ENCODE measurements around the gene MCM3.

The MCM3 gene

GRCh38 chr6:52261229-52261628 lies 23.3 kb downstream of the MCM3 start:
- ChIA-PET CTCF (interaction anchor here (1.0 kb wide), 1 partner anchor 97 kb away, joined by 4 read pairs; no protein-coding TSS in a partner anchor), POLR2A (interaction anchor here (1.8 to 2.4 kb wide), 3 partner anchors 22 to 24 kb away, joined by 4 to 10 read pairs (median 7); partner anchors contain the start of gene MCM3)
- TF ChIP-seq SP1 (IDR thresholded peaks at IDR 0.05), result no peak
- TF ChIP-seq SUZ12 (IDR thresholded peaks at IDR 0.05), result no peak
- no peak for TF ChIP-seq BHLHE40 (IDR thresholded peaks at IDR 0.05; ENCODE audit: borderline replicate concordance)
- TF ChIP-seq FOXM1 (IDR thresholded peaks at IDR 0.05; ENCODE audit: borderline replicate concordance), result no peak
- TF ChIP-seq HDGF (IDR thresholded peaks at IDR 0.05; ENCODE audit: borderline replicate concordance), result no peak
- TF ChIP-seq ARNT (IDR thresholded peaks at IDR 0.05), result no peak
- no peak for TF ChIP-seq CTBP1 (IDR thresholded peaks at IDR 0.05; ENCODE audit: borderline replicate concordance)
- no peak for TF ChIP-seq ELF4 (IDR thresholded peaks at IDR 0.05)
- TF ChIP-seq ZNF384 (IDR thresholded peaks at IDR 0.05), result no peak
- TF ChIP-seq, protein P1, sequence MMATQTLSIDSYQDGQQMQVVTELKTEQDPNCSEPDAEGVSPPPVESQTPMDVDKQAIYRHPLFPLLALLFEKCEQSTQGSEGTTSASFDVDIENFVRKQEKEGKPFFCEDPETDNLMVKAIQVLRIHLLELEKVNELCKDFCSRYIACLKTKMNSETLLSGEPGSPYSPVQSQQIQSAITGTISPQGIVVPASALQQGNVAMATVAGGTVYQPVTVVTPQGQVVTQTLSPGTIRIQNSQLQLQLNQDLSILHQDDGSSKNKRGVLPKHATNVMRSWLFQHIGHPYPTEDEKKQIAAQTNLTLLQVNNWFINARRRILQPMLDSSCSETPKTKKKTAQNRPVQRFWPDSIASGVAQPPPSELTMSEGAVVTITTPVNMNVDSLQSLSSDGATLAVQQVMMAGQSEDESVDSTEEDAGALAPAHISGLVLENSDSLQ (IDR thresholded peaks at IDR 0.05), result no peak
- TF ChIP-seq LEF1 (IDR thresholded peaks at IDR 0.05; ENCODE audit: borderline replicate concordance), result no peak
- TF ChIP-seq TARDBP (IDR thresholded peaks at IDR 0.05), result no peak
- no peak for TF ChIP-seq FOXA1 (IDR thresholded peaks at IDR 0.05)
- DNase-seq (ENCODE audit: extremely low spot score), result no peak

DNA sequence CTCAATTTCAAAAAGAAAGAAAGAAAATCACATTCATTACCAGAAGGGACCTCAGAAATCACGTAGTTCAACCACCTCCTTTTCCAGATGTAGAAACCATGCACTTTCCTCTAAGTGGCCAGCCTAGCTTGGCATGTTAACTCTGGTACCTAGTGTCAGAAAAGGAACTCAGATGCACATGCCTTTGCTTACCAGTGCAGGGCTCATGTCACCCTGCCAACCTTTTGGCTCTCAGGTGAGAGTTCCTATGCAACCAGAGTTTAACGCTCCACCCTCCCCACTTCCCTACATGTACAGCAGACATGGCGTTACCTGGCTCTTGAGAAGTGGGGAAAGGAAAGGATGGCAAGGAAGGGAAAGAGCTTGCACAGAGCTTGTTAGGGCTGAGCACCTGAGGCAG lies 23.9 kb downstream of the MCM3 start:
- CTCF ChIA-PET, result no interaction called here
- no peak for TF ChIP-seq BHLHE40 (IDR thresholded peaks at IDR 0.05; ENCODE audit: borderline replicate concordance)
- TF ChIP-seq ARNT (IDR thresholded peaks at IDR 0.05), result no peak
- TF ChIP-seq FOXA1 (IDR thresholded peaks at IDR 0.05), result no peak
- TF ChIP-seq FOXM1 (IDR thresholded peaks at IDR 0.05; ENCODE audit: borderline replicate concordance), result no peak
- TF ChIP-seq SP1 (IDR thresholded peaks at IDR 0.05), result no peak
- TF ChIP-seq L3MBTL2 (conservative IDR thresholded peaks at IDR 0.05), result no peak
- no peak for TF ChIP-seq TARDBP (IDR thresholded peaks at IDR 0.05)
- no peak for TF ChIP-seq FOXK2 (IDR thresholded peaks at IDR 0.05)
- TF ChIP-seq, protein P1 (IDR thresholded peaks at IDR 0.05), result no peak
- no peak for DNase-seq (ENCODE audit: extremely low spot score)
- POLR2A ChIA-PET, result interaction anchor here (1.8 to 2.4 kb wide), 3 partner anchors 21 to 24 kb away, joined by 4 to 10 read pairs (median 7); partner anchors contain the start of gene MCM3

- TF ChIP-seq FOXK2 (IDR thresholded peaks at IDR 0.05) (no peak), FOXA1 (IDR thresholded peaks at IDR 0.05) (no peak), SUZ12 (IDR thresholded peaks at IDR 0.05) (no peak), ARNT (IDR thresholded peaks at IDR 0.05) (no peak), NFRKB (IDR thresholded peaks at IDR 0.05) (no peak), TARDBP (IDR thresholded peaks at IDR 0.05) (no peak), SP1 (IDR thresholded peaks at IDR 0.05) (no peak), ELF4 (IDR thresholded peaks at IDR 0.05) (no peak), LEF1 (IDR thresholded peaks at IDR 0.05; ENCODE audit: borderline replicate concordance) (no peak), ZNF384 (IDR thresholded peaks at IDR 0.05) (no peak), FOXM1 (IDR thresholded peaks at IDR 0.05; ENCODE audit: borderline replicate concordance) (no peak)
- TF ChIP-seq, protein P1 (IDR thresholded peaks at IDR 0.05), result no peak
- CTCF ChIA-PET, result interaction anchor here (1.1 kb wide), 1 partner anchor 9 kb away, joined by 4 read pairs; no protein-coding TSS in a partner anchor
- no peak for DNase-seq (ENCODE audit: extremely low spot score)
- POLR2A ChIA-PET, result interaction anchor here (0.8 to 1.0 kb wide), 2 partner anchors 28 to 29 kb away, joined by 3 to 4 read pairs; partner anchors contain the start of gene MCM3
Observed at GRCh38 chr6:52255434-52255833, 29.1 kb downstream of the MCM3 start.

- TF ChIP-seq HDGF (IDR thresholded peaks at IDR 0.05; ENCODE audit: borderline replicate concordance), result no peak
- TF ChIP-seq BHLHE40 (IDR thresholded peaks at IDR 0.05; ENCODE audit: borderline replicate concordance), result no peak
- TF ChIP-seq NFRKB (IDR thresholded peaks at IDR 0.05), result no peak
- no peak for TF ChIP-seq LEF1 (IDR thresholded peaks at IDR 0.05; ENCODE audit: borderline replicate concordance)
- no peak for TF ChIP-seq ARNT (IDR thresholded peaks at IDR 0.05)
- TF ChIP-seq FOXA1 (IDR thresholded peaks at IDR 0.05), result no peak
- TF ChIP-seq TARDBP (IDR thresholded peaks at IDR 0.05), result no peak
- DNase-seq (ENCODE audit: extremely low spot score), result no peak
- ChIA-PET POLR2A (interaction anchor here (1.0 kb wide), 2 partner anchors 29 to 30 kb away, joined by 3 to 4 read pairs; partner anchors contain the start of gene MCM3), CTCF (interaction anchor here (1.1 kb wide), 1 partner anchor 9 kb away, joined by 4 read pairs; no protein-coding TSS in a partner anchor)
Observed at GRCh38 chr6:52254731-52255378, 29.7 kb downstream of the MCM3 start.

DNA sequence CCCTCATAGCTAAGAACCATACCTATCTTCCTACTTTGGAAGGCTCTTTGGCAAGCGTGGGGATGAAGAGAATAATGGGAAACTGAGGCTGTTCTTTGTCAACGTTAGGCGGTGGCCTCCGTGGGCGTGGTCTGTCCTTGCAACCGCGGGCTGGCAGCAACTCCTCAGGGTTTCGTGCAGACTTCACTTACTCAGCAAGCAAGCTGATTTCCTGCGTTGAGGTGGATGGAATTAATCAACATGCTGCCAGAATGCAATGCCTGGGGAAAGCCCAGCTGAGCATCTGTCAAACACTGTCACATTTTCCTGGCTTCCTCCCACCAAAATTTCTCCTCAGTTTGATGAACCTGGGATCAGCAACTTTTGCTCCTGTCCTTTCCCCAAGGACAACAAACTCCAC lies 31.0 kb downstream of the MCM3 start:
- TF ChIP-seq TARDBP (IDR thresholded peaks at IDR 0.05) (no peak), CTBP1 (IDR thresholded peaks at IDR 0.05; ENCODE audit: borderline replicate concordance) (no peak), NFRKB (IDR thresholded peaks at IDR 0.05) (no peak), ZNF384 (IDR thresholded peaks at IDR 0.05) (no peak), FOXM1 (IDR thresholded peaks at IDR 0.05; ENCODE audit: borderline replicate concordance) (no peak), FOXA1 (IDR thresholded peaks at IDR 0.05) (no peak), LEF1 (IDR thresholded peaks at IDR 0.05; ENCODE audit: borderline replicate concordance) (no peak), SP1 (IDR thresholded peaks at IDR 0.05) (no peak), SUZ12 (IDR thresholded peaks at IDR 0.05) (no peak), BHLHE40 (IDR thresholded peaks at IDR 0.05; ENCODE audit: borderline replicate concordance) (no peak), HDGF (IDR thresholded peaks at IDR 0.05; ENCODE audit: borderline replicate concordance) (no peak), ARNT (IDR thresholded peaks at IDR 0.05) (no peak), ELF4 (IDR thresholded peaks at IDR 0.05) (no peak), L3MBTL2 (conservative IDR thresholded peaks at IDR 0.05) (no peak), FOXK2 (IDR thresholded peaks at IDR 0.05) (no peak)
- TF ChIP-seq, protein P1 (IDR thresholded peaks at IDR 0.05), result no peak
- ChIA-PET POLR2A (no interaction called here), CTCF (no interaction called here)
- no peak for DNase-seq (ENCODE audit: extremely low spot score)

Measured in HEK293T (cell line).